Measurements from ENCODE around the gene GATAD2B. TPM values are rescaled to one million over a fixed set of nuclear protein-coding genes. Genes with fewer than 3 reads are reported as not detected.

Gene GATAD2B
- total and polyA plus RNA-seq, 2 of the 4 experiments (the other 2 are of a cell fraction), result 3.8 to 6.2 TPM

DNA sequence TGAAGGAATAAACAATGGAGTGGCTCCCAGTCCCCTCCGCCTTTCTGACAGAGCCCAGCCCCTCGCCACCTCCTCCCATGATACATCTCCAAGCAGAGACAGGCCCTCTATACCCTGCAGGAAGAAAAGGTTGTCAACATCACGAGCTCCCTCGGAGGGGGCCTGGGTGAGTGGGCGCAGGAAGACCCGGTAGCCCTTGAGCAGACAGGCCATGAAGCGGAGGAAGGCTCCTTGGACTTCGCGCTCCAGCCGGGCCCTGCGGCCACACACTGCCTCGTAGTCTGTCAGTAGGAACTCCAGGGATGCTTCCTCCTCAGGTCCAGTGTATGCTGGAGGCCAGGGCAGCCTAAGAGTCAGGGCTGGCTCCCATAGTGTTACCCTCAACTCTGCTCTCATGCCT is 16.7 kb upstream of the GATAD2B start:
- 100% methylated on average over 6 of the region's 12 CpGs; no CpG with 5 or more reads in 1 of the 2 experiments for WGBS, 2 experiments (ENCODE audit: extremely low coverage in 2 of 2, insufficient read length in 1 of 2)
- H3K36me3 ChIP-seq (ENCODE audit: control insufficient read depth, insufficient read depth, low read length), result peaks cover 68% of the 10 kb centered on the region

More for the DNA sequence above, 16.7 kb upstream of the GATAD2B start:
- no peak overlapping the region for H2AK9ac ChIP-seq (replicated peaks; ENCODE audit: low read depth, low read length, poor library complexity)
- no peak overlapping the region for H2BK5ac ChIP-seq (ENCODE audit: low read depth, low read length, poor library complexity, severe bottlenecking)
- dilution Hi-C loops (cut with HindIII; ENCODE audit: low sequenced_read_pairs, unreplicated experiment) (no loop called here), in situ Hi-C loops (cut with MboI; ENCODE audit: low sequenced_read_pairs) (no loop called here), intact Hi-C loops (cut with micrococcal nuclease) (no loop called here)
- H4K8ac ChIP-seq (ENCODE audit: low read depth in 2 of 2, low read length in 2 of 2), result no peak overlapping the region
- H4K91ac ChIP-seq (ENCODE audit: insufficient read depth, low read depth, low read length), result no peak overlapping the region
- no peak overlapping the region for H2AK5ac ChIP-seq (ENCODE audit: low read depth, low read length)
- no peak for ATAC-seq (ENCODE audit: low read depth)
- no peak overlapping the region for H3K18ac ChIP-seq (ENCODE audit: low read depth, low read length)
- no peak for DNase-seq
- H4K20me1 ChIP-seq (ENCODE audit: insufficient read depth, low read length), result no peaks in the 10 kb centered on the region
- no peak overlapping the region for H3K27ac ChIP-seq (ENCODE audit: insufficient read depth, low read length)
- no peak overlapping the region for H2BK15ac ChIP-seq (ENCODE audit: low read depth, low read length)
- no peak for TF ChIP-seq USF2 (IDR thresholded peaks at IDR 0.05; ENCODE audit: low read depth, low read length)
- TF ChIP-seq POLR2A (IDR thresholded peaks at IDR 0.05; ENCODE audit: low read depth, low read length), result no peak
- TF ChIP-seq BHLHE40 (IDR thresholded peaks at IDR 0.05; ENCODE audit: low read depth, low read length), result no peak
- TF ChIP-seq CHD1 (IDR thresholded peaks at IDR 0.05; ENCODE audit: low read depth, low read length), result no peak
- TF ChIP-seq RFX5 (IDR thresholded peaks at IDR 0.05; ENCODE audit: low read depth, low read length), result no peak
- no peak for TF ChIP-seq RCOR1 (IDR thresholded peaks at IDR 0.05; ENCODE audit: insufficient replicate concordance, low read length)
- TF ChIP-seq FOS (IDR thresholded peaks at IDR 0.05; ENCODE audit: low read depth, low read length), result no peak
- no peak for TF ChIP-seq RAD21 (IDR thresholded peaks at IDR 0.05; ENCODE audit: low read length)
- no peak for TF ChIP-seq NFE2L2 (IDR thresholded peaks at IDR 0.05; ENCODE audit: low read depth, low read length)
- TF ChIP-seq MAFK (IDR thresholded peaks at IDR 0.05; ENCODE audit: low read depth, low read length), result no peak
- no peak for TF ChIP-seq SMC3 (IDR thresholded peaks at IDR 0.05; ENCODE audit: low read depth, low read length)
- TF ChIP-seq, protein P1, sequence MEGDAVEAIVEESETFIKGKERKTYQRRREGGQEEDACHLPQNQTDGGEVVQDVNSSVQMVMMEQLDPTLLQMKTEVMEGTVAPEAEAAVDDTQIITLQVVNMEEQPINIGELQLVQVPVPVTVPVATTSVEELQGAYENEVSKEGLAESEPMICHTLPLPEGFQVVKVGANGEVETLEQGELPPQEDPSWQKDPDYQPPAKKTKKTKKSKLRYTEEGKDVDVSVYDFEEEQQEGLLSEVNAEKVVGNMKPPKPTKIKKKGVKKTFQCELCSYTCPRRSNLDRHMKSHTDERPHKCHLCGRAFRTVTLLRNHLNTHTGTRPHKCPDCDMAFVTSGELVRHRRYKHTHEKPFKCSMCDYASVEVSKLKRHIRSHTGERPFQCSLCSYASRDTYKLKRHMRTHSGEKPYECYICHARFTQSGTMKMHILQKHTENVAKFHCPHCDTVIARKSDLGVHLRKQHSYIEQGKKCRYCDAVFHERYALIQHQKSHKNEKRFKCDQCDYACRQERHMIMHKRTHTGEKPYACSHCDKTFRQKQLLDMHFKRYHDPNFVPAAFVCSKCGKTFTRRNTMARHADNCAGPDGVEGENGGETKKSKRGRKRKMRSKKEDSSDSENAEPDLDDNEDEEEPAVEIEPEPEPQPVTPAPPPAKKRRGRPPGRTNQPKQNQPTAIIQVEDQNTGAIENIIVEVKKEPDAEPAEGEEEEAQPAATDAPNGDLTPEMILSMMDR (conservative IDR thresholded peaks at IDR 0.05; ENCODE audit: low read depth, low read length), result no peak
- no peak for TF ChIP-seq ELK1 (IDR thresholded peaks at IDR 0.05; ENCODE audit: borderline replicate concordance, low read depth, low read length)
- no peak for TF ChIP-seq MAZ (IDR thresholded peaks at IDR 0.05; ENCODE audit: borderline replicate concordance, low read depth, low read length)
- no peak for TF ChIP-seq MXI1 (IDR thresholded peaks at IDR 0.05; ENCODE audit: borderline replicate concordance, low read depth, low read length)
- no peak for TF ChIP-seq CEBPB (IDR thresholded peaks at IDR 0.05; ENCODE audit: low read depth, low read length)
- no peak overlapping the region for H3K14ac ChIP-seq (replicated peaks; ENCODE audit: low read depth, low read length)
- H2BK20ac ChIP-seq (ENCODE audit: low read depth, low read length), result no peak overlapping the region
- no peak overlapping the region for H3K9ac ChIP-seq (ENCODE audit: low read depth, low read length)
- no peak overlapping the region for H3K56ac ChIP-seq (ENCODE audit: extremely low read depth, insufficient read depth, low read length)
- BruUV-seq (replicated peaks), result no TSS peak
- no peaks in the 10 kb centered on the region for H3K9me3 ChIP-seq (ENCODE audit: control insufficient read depth, insufficient read depth, low read length)
- H2BK120ac ChIP-seq (ENCODE audit: low read depth, low read length), result no peak overlapping the region
- POLR2A ChIA-PET (ENCODE audit: unreplicated experiment), result no interaction called here
- no peak overlapping the region for H3K4me2 ChIP-seq (ENCODE audit: low read depth, low read length)
- H3K23ac ChIP-seq (ENCODE audit: low read depth, low read length), result no peak overlapping the region
- no peak overlapping the region for H3K4me3 ChIP-seq (ENCODE audit: insufficient read depth, low read depth, low read length)
- no peaks in the 10 kb centered on the region for H3K4me1 ChIP-seq (ENCODE audit: control insufficient read depth, insufficient read depth, low read length)
- H3K27me3 ChIP-seq (ENCODE audit: control insufficient read depth, insufficient read depth, low read length), result no peaks in the 10 kb centered on the region
- peaks cover 3 to 33% of the 10 kb centered on the region in 2 experiments for H3K79me1 ChIP-seq (ENCODE audit: low read depth in 1 of 2, low read length in 2 of 2)
- CTCF ChIA-PET, result no interaction called here
- H2AFZ ChIP-seq (replicated peaks; ENCODE audit: low read length, poor library complexity), result no peak overlapping the region
- H3K9me1 ChIP-seq (ENCODE audit: insufficient read depth, low read length), result peaks cover 11% of the 10 kb centered on the region; the same call in 1 of the 2 replicates
- no peak overlapping the region for H4K5ac ChIP-seq (ENCODE audit: low read depth, low read length)
- no peak overlapping the region for H3K4ac ChIP-seq (ENCODE audit: low read depth, low read length)
